ENCODE data around the gene DYNC1H1.
A peak's percentile ranks its signal among the peaks of the same experiment; 100 is the strongest.
"Not testable (repeated sequence)": the region's sequence is repeated elsewhere in the genome, so short reads cannot be mapped to it uniquely, and the experiment has no call there.

DYNC1H1 gene

DNA sequence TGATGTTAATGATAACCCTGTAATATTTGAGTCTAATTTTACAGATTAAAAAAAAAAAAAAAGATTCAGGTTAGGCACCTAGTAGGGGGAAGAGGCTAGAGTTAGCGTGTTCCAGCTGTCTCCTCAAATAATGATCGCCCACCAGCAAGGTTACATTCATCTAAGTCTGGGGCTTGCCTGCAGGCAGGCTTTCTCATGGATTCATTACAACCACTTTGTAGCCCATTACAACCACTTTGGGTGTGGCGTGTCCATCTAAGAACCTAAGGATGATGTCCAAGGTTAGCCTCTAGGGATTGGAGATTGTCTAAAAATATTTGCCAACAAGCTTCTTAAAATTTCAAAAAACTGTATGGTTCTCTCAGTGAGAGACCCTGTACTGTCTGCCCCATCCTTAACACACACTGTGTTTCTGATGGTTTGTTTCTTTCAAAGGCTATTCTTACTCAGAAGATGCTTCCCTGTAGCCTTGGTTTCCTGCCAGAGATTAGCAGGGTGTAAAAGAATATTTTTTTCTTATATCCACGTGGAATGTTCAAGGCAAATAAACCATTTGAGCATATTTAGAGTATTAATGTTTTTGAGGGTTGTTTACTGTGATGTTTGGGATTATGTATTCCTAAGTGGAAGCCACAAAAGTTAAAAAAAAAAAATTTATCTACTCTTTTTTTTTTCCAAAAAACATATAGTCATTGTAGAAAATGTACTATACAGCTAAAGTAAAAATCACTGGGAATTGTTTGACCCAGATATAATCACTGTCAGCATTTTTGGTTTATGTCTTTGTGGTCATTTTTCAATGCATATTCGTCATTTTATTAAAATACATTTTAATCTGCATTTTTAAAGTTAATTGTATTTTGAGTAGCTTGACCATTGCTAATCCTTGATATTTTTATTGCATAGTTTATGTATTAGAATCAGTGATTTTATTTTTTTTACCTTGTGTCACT, 1.7 kb downstream of the DYNC1H1 start:
- DNase-seq = no peak

DNA sequence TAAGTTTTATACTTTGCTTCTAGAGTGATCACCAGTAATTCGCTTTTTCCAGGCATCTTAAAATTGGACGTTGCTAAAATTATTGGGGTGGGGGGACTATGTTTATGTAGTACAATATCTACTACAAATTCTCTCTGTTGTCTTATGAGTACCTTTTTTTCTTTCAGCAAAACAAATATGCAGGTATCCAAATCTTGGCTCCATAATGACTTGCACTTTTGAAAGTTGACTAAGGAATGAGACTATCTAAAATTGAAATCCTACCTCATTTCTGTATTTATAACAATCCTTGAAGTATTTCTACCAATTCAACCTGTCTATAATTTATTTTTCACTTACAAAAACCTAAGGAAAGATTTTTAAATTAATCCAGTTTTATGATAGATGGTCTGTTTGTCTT, 2.4 kb downstream of the DYNC1H1 start:
- DNase-seq = no peak

DNA sequence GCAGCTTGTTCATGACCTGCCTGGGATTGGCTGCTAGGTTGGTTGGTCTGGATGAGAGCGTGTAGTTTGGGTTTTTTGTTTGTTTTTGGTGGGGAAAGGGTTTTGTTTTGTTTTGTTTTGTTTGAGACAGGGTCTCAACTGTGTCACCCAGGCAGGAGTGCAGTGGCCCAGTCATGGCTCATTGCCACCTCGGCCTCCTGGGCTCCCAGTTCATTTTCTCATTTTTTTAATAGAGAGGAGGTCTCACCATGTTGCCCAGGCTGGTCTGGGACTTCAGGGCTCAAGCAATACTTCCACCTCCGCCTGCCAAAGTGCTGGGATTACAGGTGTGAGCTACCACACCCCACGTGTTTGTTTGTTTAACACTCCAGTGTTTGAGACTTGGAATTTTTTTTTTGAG, 3.8 kb downstream of the DYNC1H1 start:
- no peak for DNase-seq

DNA sequence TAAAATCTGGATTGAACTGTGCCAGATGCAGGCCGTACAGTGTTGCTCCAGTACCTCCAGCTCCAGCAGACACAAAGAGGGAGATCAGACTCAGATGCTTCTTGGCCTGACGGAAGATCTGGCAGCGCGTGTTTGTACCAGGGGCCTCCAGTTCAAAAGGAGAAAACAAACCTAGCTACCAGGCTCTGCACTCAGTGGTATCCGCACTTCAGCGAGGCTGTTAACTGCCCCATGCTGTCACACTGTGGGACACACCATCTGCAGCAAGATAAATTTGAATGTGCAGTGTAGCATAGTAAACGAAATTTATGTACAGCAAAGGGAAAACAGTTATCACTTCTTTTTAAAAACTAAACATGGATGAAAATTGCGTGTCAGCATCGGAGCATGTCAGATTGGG, 5.1 kb downstream of the DYNC1H1 start:
- no peak for DNase-seq

DNA sequence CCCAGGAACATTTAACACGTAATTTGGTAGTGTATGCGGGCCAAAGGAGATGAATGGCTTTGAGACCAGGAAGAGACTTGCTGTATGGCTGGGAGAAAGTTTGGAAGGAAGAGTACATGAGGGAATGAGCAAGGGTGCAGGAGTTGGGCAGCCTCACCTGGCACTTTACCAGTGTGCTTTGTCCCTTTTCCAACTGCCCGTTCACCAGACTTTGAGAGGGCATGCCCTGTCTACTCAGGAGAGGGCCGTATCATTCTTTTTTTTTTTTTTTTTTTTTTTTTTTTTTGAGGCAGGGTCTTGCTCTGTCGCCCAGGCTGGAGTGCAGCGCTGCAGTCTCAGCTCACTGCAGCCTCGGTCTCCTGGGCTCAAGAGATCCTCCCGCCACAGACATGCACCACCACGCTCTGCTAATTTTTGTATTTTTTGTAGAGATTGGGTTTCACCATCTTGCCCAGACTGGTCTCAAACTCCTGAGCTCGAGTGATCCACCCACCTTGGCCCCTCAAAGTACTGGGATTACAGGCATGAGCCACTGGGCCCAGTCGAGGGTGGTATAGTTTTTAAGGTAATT, 6.5 kb downstream of the DYNC1H1 start:
- DNase-seq = no peak

DNA sequence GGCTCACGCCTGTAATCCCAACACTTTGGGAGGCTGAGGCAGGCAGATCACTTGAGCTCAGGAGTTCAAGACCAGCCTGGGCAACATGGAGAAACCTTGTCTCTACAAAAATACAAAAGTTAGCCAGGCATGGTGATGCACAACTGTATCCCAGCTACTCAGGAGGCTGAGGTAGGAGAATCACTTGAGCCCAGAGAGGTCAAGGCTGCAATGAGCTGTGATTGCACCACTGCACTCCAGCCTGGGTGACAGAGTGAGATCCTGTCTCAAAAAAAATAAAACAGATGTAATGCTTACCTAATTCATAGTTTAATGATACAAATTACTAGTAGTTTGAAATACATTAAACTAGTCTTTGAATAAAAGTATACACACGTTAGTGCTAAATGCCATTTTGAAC, 7.1 kb downstream of the DYNC1H1 start:
- not testable (repeated sequence) for DNase-seq

DNA sequence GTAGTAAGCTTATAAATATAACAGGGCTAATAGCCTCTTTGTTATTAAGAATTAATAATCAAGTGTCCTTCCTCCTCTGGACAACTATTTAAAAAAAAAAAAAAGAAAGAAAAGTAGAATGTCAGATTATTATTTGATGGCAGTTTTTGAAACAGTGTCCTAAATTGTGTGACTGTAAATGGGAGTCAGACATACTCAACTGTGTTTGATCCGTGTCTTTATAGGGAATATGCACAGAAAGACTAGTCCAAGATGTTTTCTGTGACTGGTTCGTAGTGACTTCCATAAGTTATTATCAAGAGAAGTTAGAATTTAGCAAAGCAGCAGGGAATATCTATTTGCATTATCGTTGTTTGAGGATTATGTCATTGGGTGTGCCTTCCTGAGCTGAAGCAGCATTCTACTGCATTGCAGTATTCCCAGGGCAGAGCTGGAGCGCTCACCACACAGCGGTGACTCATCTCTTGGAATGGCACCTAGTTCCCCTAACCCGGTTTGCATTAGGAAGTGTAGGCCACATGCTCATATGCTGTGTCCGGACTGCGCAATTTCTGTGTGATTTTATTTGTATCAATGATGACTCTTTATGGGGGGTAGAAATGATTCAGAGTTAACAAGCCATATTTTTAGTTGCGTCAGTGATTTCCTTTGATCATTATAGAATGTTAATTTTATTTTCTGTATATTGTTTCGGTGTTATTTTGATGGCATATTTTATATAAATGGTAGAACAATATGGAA, 7.9 kb downstream of the DYNC1H1 start:
- no peak for DNase-seq

DNA sequence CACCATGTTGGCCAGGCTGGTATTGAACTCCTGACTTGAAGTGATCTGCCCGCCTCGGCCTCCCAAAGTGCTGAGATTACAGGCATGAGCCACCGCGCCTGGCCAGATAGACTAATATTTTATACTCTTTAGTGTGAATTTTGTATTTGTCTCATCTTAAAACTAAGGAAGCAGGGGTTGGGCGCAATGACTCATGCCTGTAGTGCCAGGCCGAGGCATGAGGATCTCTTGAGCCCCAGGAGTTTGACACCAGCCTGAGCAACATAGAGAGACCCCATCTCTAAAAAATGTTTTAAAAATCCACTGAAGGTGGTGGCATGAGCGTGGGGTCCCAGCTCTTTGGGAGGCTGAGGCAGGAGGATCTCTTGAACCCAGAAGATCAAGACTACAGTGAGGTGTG, 9.0 kb downstream of the DYNC1H1 start:
- no peak for DNase-seq

DNA sequence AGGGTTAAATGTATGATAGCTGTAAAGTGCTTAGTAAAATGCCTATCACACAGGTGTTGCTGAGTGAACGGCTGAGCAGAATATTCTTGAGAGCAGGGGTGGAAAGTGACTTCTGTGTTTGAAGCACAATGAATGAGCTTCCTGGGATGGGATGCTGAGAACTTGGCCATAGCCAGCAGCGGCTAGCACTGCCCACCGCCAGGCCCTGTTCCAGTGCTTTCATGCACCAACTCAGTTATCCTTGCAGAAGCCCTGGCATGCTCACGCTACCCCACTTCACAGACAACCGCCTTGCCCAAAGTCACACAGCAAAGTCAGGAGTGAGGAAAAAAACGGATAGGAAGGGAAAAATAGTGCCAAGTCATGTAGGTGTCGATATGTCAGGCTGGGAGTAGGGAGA, 10.9 kb downstream of the DYNC1H1 start:
- DNase-seq = no peak

DNA sequence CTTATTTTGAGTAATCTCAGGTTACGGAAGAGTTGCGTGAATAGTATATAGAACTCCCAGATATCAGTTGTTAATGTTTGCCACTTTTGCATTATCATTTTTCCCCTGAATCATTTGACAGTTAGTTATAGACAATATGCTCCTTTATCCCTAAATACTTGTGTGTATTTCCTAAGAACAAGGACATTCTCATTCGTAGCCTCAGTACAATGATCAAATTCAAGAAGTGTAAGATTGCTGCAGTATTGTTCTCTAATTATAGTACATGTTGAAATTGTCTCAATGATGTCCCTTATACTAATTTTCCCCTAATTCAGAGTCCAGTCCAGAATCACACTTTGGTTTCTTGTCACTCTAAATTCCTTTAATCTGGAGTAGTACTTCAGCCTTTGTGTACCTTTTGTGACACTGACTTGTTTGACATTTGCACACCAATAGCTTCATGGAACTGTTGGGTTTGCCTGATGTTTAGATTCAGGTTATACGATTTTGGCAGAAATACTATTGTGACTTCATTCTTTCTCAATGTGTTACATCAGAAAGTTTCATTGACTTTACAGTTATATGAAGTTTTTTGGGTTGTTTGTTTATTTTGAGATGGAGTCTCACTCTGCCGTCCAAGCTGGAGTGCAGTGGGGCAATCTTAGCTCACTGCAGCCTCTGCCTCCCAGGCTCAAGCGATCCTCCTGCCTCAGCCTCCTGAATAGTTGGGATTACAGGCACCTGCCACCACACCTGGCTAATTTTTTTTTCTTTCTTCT, 13.1 kb downstream of the DYNC1H1 start:
- DNase-seq = no peak

DNA sequence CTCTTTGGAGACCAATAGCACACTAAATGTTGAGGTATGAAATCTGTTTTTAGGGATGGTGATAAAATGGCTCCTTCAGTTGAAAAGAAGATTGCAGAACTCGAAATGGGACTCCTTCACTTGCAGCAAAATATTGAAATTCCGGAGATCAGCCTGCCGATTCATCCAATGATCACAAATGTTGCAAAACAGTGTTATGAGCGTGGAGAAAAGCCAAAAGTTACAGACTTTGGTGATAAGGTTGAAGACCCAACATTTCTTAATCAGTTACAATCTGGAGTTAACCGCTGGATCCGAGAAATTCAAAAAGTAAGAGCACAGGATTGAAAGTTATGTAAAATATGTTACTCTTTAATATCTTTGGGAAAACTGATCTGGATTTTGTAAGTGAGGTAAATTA, 15.3 kb downstream of the DYNC1H1 start:
- no peak for DNase-seq

DNA sequence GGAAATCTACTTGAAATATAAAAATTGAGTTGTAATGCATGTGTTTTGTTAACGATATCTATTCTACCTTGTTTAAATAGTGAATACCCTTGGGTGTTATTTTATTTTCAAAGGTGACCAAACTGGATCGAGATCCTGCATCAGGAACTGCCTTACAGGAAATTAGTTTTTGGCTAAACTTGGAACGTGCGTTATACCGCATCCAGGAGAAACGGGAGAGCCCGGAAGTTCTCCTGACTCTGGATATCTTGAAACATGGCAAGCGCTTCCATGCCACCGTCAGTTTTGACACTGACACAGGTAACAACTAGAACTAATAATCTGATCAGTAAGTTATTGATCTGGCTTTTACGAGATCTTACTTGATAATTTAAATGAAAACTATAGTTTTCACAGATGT, 15.9 kb downstream of the DYNC1H1 start:
- no peak for DNase-seq

DNA sequence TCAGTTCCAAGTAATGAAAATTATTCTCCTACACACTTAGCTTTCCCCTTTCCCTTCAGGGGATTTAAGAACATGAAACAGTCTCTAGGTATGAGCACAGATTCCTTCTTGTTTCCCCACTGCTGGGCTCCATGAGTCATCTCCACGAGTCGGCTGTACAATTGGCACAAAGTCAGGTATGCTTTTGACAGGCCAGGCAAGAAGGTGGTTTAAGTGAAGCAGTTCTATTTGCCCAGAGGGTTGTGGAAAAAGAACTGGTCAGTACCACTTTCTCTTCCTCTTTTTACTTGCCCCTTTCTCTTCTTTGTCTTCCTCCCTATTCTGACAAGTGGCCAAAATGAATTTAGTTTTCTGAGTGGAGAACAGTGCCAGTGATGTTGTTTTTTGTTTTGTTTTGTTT, 16.3 kb downstream of the DYNC1H1 start:
- DNase-seq = peak; percentile 16

DNA sequence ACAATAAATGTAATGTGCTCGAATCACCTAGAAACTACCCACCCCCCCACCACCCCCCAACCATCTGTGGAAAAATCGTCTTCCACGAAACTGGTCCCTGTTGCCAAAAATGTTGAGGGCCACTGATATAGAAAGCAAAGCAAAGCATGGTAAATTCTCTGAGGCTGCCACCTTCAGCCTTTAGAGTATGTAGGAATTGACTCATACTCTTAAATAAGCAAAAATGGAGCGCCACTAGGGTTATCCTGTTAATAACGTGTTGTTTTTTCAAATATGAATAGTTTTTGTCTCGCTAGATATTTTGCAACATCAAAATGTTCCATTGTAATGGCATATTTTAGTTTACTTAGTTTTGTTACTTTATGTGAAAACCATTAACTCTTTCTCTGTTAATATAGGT, 18.2 kb downstream of the DYNC1H1 start:
- no peak for DNase-seq

DNA sequence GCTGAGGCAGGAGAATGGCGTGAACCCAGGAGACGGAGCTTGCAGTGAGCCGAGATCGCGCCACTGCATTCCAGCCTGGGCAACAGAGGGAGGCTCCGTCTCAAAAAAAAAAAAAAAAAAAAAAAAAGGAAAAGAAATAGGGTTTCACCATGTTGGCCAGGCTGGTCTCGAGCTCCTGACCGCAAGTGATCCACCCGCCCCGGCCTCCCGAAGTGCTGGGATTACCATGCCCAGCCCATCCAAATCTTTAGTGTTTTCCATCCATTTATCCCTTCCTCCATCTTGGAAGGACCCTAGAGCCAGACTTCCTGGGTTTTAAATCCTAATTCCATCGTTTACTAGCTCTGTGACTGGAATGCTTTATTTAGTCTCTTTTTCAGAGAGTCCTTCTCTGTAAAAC, 20.5 kb downstream of the DYNC1H1 start:
- not testable (repeated sequence) for DNase-seq

DNA sequence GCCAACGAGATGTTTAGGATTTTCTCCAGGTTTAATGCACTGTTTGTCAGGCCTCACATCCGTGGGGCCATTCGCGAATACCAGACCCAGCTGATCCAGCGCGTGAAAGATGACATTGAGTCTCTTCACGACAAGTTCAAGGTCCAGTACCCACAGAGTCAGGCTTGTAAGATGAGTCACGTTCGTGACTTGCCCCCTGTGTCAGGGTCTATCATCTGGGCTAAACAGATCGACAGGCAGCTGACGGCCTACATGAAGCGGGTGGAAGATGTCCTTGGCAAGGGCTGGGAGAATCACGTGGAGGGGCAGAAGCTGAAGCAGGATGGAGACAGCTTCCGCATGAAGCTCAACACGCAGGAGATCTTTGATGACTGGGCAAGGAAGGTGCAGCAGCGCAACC, 21.6 kb downstream of the DYNC1H1 start:
- DNase-seq = no peak

DNA sequence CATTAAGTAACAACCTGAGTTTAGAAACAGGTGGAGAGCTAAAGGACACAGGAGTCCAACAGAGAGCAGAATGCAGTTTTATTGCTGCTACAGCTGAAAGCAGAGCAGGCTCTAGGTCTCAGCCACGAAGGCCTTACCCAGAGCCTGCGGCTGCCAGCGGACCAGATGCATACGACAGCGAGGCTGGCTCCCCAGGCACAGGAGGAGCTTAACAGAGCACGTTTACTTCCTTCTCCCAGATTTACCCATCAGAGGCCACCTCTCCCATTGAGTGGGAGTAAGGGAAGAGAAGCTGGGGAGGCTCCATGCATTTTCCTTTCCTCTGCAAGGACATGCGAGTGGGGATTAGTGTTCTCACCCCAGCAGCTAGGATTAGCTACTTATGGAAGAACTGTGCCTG, 22.6 kb downstream of the DYNC1H1 start:
- no peak for DNase-seq

DNA sequence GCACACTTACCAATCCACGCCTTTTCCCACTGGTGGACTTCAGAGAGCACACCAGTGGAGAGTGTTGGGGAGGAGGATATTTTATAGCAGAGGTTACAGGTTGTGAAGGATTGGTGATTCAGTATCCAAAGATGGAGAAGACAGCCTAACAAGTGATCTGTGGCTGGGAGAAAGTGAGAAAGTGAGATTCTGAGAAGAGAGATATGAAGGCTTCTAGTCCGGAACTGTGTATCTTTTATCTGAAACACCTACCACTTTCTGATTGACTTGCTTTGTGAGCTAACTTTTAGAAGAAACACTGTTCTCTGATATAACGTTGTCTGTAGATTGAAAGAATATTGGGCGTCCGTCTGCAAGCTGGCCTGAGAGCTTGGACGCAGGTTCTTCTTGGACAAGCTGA, 24.0 kb downstream of the DYNC1H1 start:
- DNase-seq = no peak

DNA sequence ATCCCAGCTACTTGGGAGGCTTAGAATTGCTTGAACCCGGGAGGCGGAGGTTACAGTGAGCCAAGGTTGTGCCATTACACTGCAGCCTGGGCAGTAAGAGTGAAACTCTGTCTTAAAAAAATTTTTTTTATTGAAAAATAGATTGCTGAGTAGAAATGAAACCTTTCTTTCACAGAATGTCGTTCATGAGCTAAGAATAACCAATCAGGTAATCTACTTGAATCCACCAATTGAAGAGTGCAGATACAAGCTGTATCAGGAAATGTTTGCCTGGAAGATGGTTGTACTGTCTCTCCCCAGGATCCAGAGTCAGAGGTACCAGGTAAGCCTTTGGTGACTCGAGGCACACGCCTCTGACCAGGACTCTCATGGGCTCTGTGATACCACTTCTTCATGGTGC, 27.0 kb downstream of the DYNC1H1 start:
- no peak for DNase-seq

DNA sequence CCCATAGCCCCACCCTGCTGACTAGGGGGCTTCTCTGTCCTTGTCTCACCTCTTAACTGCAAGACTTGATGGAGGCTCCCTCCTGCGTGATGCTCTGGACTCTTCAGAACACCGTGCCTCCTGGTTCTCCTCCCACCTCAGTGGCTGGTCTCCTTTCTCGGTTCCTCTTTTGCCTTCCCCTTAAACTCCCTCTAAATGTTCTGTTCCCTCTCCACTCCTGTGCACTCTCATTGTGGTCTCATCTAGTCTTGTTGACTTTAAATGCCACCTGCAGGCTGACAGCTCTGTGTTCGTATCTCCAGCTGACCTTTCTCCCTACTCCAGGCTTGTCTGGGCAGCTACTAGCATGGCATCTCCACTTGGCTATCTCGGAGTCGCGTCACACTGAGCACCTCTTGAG, 28.3 kb downstream of the DYNC1H1 start:
- no peak for DNase-seq

DNA sequence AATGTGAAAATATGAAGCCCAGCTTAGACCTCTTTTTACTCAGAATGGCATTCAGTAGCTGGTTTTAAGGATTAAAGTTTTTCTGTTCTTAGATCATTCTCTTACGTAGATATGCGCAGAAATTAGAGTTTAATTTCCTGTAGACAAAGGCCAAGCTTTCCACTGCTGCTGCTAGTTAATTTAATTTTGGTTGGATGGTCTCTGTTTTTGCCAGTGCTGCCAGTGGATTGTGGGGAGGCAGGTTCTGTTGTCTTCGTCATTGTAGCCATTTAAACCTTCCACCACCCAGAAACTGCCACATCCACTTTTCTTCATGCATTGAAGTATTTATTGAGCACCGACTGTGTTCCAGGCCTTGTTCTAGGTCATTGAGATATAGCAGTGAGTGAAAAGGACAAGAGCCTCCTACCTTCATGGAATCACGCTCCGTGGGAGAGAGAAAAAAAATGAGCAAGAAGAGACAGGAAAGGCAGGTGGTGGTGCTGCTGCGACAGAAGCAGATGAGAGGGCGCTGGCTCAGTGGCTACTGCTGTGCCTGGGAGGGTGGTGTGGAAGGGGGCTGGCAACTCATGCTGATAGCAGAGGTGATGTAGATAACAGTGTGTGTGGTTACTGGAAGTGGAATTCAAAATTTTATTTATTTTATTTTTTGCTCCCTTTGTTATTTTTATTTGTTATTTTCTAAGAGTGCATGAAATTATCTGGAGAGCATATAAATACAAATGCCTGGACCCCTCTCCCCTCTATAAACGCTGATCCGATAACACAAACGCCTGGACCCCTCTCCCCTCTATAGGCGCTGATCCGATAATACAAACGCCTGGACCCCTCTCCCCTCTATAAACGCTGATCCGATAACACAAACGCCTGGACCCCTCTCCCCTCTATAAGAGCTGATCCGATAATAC, 33.3 kb downstream of the DYNC1H1 start:
- DNase-seq = no peak

DNA sequence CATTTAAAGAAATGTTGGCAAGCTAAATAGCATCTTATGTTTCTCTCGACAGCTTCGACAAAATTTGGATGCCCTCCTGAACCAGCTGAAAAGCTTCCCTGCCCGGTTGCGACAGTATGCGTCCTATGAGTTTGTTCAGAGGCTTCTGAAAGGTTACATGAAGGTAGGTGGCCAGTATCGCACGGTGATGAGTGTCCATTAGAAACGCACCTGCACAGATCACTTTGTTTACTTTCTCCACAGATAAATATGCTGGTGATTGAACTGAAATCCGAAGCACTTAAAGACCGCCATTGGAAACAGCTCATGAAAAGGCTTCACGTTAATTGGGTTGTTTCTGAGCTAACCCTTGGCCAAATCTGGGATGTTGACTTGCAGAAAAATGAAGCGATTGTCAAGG, 36.5 kb downstream of the DYNC1H1 start:
- DNase-seq = no peak

All from hematopoietic multipotent progenitor cell treated with erythropoietin and hydrocortisone succinate and interleukin-3 and kit ligand, for 8 days (in vitro differentiated cells).